ENCODE data around the gene FXR2. TPM values are rescaled to one million over a fixed set of nuclear protein-coding genes. Genes with fewer than 3 reads are reported as not detected.

FXR2 gene
- total and polyA plus RNA-seq, 4 donors = 29.0 to 31.1 (median 30.0) TPM

DNA sequence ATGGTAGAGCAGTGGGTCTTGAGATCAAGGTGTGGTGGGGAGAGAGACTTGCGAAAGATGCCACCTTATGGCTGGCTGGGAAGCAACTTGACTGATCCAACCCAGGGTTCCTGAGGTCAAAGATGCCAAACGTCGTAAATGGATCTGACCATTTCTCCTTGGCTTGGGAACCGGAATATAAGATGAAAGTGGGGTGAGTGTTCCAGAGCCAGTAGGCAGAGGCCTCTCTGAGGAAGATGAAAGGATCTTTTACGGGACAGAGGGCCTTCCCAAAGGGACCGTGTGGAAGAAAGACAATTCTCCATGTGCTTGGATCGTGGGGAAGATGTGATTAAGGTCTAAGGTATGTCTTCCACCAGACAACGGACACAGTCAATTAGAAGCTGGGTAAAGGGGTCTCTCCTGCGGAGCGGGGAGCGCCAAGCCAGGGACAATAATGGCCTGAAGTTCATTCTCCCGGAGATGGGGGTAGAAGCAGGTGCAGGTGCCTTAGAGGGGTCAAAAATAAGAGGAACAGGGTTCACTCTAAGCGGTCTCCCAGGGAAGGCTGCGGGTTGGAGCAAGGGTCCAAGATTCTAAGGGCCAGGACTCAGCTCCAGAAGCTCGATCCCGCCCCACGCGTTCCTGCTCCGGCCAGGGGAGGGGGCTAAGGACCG is 800 bp downstream of the FXR2 start:
- H3K36me3 ChIP-seq (ENCODE audit: control insufficient read depth in 4 of 4, insufficient read depth in 4 of 4, low read length in 4 of 4) = peaks cover 0 to 14% (median 1%) of the 10 kb centered on the region in 4 donors
- DNase-seq = no peak
- peaks cover 5 to 23% (median 17%) of the 10 kb centered on the region in 5 donors for H3K4me1 ChIP-seq (ENCODE audit: control insufficient read depth in 5 of 5, insufficient read depth in 5 of 5, low read length in 5 of 5)
- TF ChIP-seq CTCF (IDR thresholded peaks at IDR 0.05; ENCODE audit: control extremely low read depth, extremely low read depth) = no peak
- H3K9ac ChIP-seq (ENCODE audit: insufficient read depth in 1 of 2, low read length in 2 of 2) = peak overlapping the region; percentile 45 to 53
- no peak for ATAC-seq (ENCODE audit: insufficient read depth, low FRiP score)
- peak overlapping the region; percentile 85 for H3K4me3 ChIP-seq
- H3K9me3 ChIP-seq (ENCODE audit: control insufficient read depth in 4 of 4, insufficient read depth in 3 of 4, low read length in 3 of 4) = no peaks in the 10 kb centered on the region
- 8 to 12% methylated on average over 20 of the region's 20 CpGs for WGBS, 2 donors
- no peaks in the 10 kb centered on the region for H3K27me3 ChIP-seq (ENCODE audit: control insufficient read depth in 3 of 3, insufficient read depth in 3 of 3, low read length in 2 of 3)
- H3K27ac ChIP-seq (ENCODE audit: low read depth in 1 of 2, low read length in 1 of 2) = peak overlapping the region; percentile 97 to 98

GRCh38 chr17:7612294-7612640 is 2.4 kb downstream of the FXR2 start:
- Histone ChIP-seq H3K4me1 (ENCODE audit: control insufficient read depth in 5 of 5, insufficient read depth in 5 of 5, low read length in 5 of 5) (peaks cover 5 to 23% (median 17%) of the 10 kb centered on the region in 5 donors), H3K4me3 (no peak overlapping the region), H3K9ac (ENCODE audit: insufficient read depth in 1 of 2, low read length in 2 of 2) (peak overlapping the region in 1 of 2 donors; percentile 42), H3K27ac (ENCODE audit: low read depth in 1 of 2, low read length in 1 of 2) (no peak overlapping the region), H3K36me3 (ENCODE audit: control insufficient read depth in 4 of 4, insufficient read depth in 4 of 4, low read length in 4 of 4) (peaks cover 0 to 16% (median 1%) of the 10 kb centered on the region in 4 donors), H3K9me3 (ENCODE audit: control insufficient read depth in 4 of 4, insufficient read depth in 3 of 4, low read length in 3 of 4) (no peaks in the 10 kb centered on the region), H3K27me3 (ENCODE audit: control insufficient read depth in 3 of 3, insufficient read depth in 3 of 3, low read length in 2 of 3) (no peaks in the 10 kb centered on the region)
- WGBS, 2 donors = 90 to 94% methylated on average over 1 of the region's 1 CpG
- no peak for ATAC-seq (ENCODE audit: insufficient read depth, low FRiP score)
- no peak for DNase-seq
- TF ChIP-seq CTCF (IDR thresholded peaks at IDR 0.05; ENCODE audit: control extremely low read depth, extremely low read depth) = no peak

GRCh38 chr17:7611635-7612293 is 2.9 kb downstream of the FXR2 start:
- Histone ChIP-seq H3K9ac (ENCODE audit: insufficient read depth in 1 of 2, low read length in 2 of 2) (peak overlapping the region in 1 of 2 donors; percentile 42), H3K27me3 (ENCODE audit: control insufficient read depth in 3 of 3, insufficient read depth in 3 of 3, low read length in 2 of 3) (no peaks in the 10 kb centered on the region), H3K36me3 (ENCODE audit: control insufficient read depth in 4 of 4, insufficient read depth in 4 of 4, low read length in 4 of 4) (peaks cover 0 to 16% (median 1%) of the 10 kb centered on the region in 4 donors), H3K4me1 (ENCODE audit: control insufficient read depth in 5 of 5, insufficient read depth in 5 of 5, low read length in 5 of 5) (peaks cover 5 to 23% (median 17%) of the 10 kb centered on the region in 5 donors), H3K9me3 (ENCODE audit: control insufficient read depth in 4 of 4, insufficient read depth in 3 of 4, low read length in 3 of 4) (no peaks in the 10 kb centered on the region), H3K4me3 (no peak overlapping the region), H3K27ac (ENCODE audit: low read depth in 1 of 2, low read length in 1 of 2) (no peak overlapping the region)
- WGBS, 2 donors = 54 to 62% methylated on average over 3 of the region's 3 CpGs
- ATAC-seq (ENCODE audit: insufficient read depth, low FRiP score) (no peak), DNase-seq (no peak)
- TF ChIP-seq CTCF (IDR thresholded peaks at IDR 0.05; ENCODE audit: control extremely low read depth, extremely low read depth) = no peak

Data from lung (tissue), 12 donors.